AG10803 (cell line): ENCODE results near the gene GATB.

Source experiments
- DNase-seq: peaks from one replicate; pipeline ENCODE4 v3.0.0; 2010; ENCODE audit warnings: low read depth
- H3K4me3 ChIP-seq: 2 replicates; pipeline ENCODE4 v1.5.1; 2011; ENCODE audit warnings: mild to moderate bottlenecking, low read length, control low read depth
- CTCF ChIP-seq: conservative IDR thresholded peaks from 2 replicates; pipeline ENCODE4 v1.5.1; 2011; ENCODE audit warnings: mild to moderate bottlenecking, low read length, control low read depth, inconsistent platforms

GATB gene

GRCh38 chr4:151651496-151651895 lies 109.3 kb downstream of the GATB start:
- TF ChIP-seq CTCF = no peak
- no peak overlapping the region for H3K4me3 ChIP-seq
- no peak for DNase-seq

- no peak overlapping the region for H3K4me3 ChIP-seq
- TF ChIP-seq CTCF = no peak; the same call in 1 of the 2 replicates
- no peak for DNase-seq
Observed at GRCh38 chr4:151649479-151649878, 111.3 kb downstream of the GATB start.

- no peak for DNase-seq
- TF ChIP-seq CTCF = no peak
- no peak overlapping the region for H3K4me3 ChIP-seq
Observed at GRCh38 chr4:151646322-151646721, 114.5 kb downstream of the GATB start.

- TF ChIP-seq CTCF = peak; percentile 21
- DNase-seq = no peak
- H3K4me3 ChIP-seq = no peak overlapping the region
Observed at GRCh38 chr4:151644622-151645021, 116.2 kb downstream of the GATB start.

GRCh38 chr4:151643564-151643963 lies 117.2 kb downstream of the GATB start:
- DNase-seq = no peak
- no peak overlapping the region for H3K4me3 ChIP-seq
- no peak for TF ChIP-seq CTCF

- DNase-seq = no peak
- no peak for TF ChIP-seq CTCF
- H3K4me3 ChIP-seq = no peak overlapping the region
Observed at GRCh38 chr4:151641983-151642382, 118.8 kb downstream of the GATB start.

- peak; percentile 87 for DNase-seq
- H3K4me3 ChIP-seq = no peak overlapping the region
Observed at GRCh38 chr4:151641167-151641566, 119.6 kb downstream of the GATB start.

More at GRCh38 chr4:151641167-151641566, 119.6 kb downstream of the GATB start:
- TF ChIP-seq CTCF = no peak
